PC-9 (cell line): ENCODE data around the gene CLDN4.

Experiments
- EZH2 ChIP-seq: fragments of 200-600 bp; sonication (generic); IDR thresholded peaks from 2 replicates; pipeline ENCODE4 v1.8.0; 2017; ENCODE audit warnings: antibody characterized with exemption, low read depth
- TF ChIP-seq, protein P1 (sequence below): fragments of 200-600 bp; sonication (generic); conservative IDR thresholded peaks from 2 replicates; pipeline ENCODE4 v1.6.1; 2017; ENCODE audit warnings: mixed run types, antibody characterized with exemption, mild to moderate bottlenecking, moderate library complexity

- TF ChIP-seq, protein P1, sequence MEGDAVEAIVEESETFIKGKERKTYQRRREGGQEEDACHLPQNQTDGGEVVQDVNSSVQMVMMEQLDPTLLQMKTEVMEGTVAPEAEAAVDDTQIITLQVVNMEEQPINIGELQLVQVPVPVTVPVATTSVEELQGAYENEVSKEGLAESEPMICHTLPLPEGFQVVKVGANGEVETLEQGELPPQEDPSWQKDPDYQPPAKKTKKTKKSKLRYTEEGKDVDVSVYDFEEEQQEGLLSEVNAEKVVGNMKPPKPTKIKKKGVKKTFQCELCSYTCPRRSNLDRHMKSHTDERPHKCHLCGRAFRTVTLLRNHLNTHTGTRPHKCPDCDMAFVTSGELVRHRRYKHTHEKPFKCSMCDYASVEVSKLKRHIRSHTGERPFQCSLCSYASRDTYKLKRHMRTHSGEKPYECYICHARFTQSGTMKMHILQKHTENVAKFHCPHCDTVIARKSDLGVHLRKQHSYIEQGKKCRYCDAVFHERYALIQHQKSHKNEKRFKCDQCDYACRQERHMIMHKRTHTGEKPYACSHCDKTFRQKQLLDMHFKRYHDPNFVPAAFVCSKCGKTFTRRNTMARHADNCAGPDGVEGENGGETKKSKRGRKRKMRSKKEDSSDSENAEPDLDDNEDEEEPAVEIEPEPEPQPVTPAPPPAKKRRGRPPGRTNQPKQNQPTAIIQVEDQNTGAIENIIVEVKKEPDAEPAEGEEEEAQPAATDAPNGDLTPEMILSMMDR: peak; percentile 78
- no peak for TF ChIP-seq EZH2
Observed at GRCh38 chr7:73865738-73866445, 35.1 kb downstream of the CLDN4 start.
